Activated effector memory CD4-positive, alpha-beta T cell treated with anti-CD3 and anti-CD28 coated beads, Interleukin-2, amount 50 U/mL, for 16 hours (primary cell): ENCODE data around the gene GPRC5B.

ENCODE experiments used
- DNase-seq: peaks from one replicate; pipeline ENCODE4 v3.0.0-alpha.2; 2020

GPRC5B gene

DNA sequence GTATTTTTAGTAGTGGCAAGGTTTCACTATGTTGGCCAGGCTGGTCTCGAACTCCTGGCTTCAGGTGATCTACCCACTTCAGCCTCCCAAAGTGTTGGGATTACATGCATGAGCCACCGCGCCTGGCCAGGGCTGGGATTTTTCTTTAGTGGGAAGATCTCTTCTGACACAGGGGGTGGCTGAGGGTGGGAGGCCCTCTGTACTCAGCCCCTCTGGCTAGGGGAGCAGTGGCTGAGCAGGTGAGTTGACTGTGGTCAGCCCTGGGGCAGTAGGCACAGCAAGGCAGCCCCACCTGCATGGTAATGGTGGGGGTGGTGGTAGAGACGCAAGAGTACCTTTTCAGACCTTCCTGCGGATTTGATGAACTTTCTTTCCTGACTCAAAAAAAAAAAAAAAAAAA, 12.3 kb upstream of the GPRC5B start:
- DNase-seq, result no peak

DNA sequence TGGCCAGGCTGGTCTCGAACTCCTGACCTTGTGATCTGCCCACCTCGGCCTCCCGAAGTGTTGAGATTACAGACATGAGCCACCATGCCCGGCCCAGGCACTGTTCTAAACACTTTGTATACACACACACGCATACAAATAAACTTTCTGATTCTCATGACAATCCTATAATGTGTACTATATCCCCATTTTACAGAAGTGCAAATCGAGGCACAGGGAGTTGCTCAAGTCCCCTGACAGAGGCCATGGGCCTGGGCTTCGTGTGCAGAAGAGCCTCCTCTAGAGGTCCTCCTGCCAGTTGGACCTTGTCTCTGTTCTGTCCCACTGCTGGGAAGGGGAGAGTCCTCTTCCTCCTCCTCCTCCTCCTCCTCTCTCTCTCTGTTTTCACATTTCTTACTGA, 9.9 kb upstream of the GPRC5B start:
- no peak for DNase-seq

DNA sequence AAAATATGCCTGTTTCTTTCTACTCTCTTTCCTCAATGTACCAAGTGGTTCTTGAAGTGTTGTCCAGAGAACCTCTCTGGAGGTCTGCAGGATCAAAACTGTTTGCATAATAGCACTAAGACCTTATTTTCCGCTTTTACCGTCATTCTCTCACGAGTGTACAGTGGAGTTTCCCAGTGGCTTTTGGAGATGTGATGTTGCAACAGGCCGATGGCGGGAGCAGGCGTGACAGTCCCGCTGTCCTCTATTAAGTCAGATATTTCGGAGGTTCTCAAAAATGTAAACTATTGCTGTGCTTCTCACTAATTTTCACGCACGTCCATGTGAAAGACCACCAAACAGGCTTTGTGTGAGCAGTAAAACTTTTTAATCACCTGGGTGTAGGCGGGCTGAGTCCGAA, 8.3 kb upstream of the GPRC5B start:
- DNase-seq, result no peak

DNA sequence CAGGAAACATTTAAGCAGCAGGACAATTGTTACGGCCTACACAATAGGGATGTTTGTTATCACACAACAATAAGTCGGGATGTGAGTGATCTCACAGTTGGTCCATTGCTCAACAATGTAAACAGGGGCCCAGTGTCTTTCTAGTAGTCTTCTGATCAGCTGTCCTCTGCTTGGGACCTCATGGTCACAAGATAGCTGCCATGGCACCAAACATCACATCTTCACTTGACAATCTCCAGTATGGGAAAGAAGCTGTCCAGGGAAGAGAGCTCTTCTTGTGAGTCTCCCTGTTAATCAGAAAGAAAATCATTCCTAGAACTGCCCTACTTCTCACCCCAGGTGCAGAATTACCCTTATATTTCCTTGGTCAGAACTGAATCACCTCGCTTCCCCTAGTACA, 6.3 kb upstream of the GPRC5B start:
- no peak for DNase-seq

DNA sequence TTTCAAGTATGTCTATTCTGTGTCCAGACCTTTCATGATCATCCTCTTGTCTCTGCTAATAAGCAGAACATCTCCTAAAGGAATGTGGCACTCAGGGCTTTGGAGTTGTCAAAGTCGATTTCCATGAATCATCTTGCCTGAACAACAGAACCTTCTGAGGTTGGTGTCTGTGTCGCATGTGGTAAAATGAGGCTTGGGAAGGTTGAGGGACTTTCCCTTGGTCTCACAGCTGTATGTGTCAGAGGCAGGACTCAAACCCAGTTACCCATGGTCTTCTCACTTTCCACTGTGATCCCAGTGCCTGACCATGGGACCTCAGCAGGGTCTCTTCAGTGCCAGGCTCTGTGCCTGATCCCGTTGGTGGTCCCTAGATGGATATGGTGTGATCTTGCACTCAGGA, 4.2 kb upstream of the GPRC5B start:
- DNase-seq, result no peak

DNA sequence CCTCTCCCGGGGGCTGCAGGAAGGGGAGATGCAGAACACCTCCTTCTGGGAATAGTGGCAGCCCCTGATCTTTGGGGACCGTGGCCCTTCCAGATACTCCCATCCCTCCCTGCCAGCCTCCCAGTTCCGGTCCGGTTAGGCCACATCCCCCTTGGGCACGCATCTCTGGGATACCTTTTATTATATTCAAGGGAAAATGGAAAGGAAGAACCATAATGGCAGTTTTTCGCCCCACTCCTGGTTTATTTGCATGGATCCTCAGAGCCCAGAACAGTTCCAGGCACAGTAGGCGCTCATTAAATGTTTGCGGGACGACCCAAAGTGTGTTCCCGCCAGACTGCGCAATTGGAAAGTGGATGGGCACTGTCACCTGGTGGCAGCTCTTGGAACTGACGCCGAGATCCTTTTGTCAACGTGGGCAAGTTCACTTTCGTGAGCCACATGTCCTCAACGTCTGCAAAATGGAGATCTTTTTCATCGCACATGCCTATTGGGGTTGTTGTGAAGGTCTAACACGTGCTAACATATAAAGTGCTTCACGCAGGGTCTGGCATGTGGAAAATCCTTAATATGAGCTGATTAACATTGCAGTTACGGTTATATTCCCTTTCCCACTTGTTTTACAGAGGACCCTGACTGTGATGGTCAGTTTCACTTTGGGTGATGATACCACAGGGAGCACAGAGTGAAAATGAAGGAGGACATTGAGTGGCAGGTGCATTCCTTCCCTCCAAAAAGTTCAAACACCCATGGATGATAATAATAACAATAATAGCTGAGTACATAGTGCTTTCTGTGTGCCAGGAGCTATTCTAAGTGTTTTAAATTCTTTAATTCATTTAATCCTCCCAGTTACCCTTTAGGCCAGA, 1.7 kb upstream of the GPRC5B start:
- peak; percentile 91 for DNase-seq

DNA sequence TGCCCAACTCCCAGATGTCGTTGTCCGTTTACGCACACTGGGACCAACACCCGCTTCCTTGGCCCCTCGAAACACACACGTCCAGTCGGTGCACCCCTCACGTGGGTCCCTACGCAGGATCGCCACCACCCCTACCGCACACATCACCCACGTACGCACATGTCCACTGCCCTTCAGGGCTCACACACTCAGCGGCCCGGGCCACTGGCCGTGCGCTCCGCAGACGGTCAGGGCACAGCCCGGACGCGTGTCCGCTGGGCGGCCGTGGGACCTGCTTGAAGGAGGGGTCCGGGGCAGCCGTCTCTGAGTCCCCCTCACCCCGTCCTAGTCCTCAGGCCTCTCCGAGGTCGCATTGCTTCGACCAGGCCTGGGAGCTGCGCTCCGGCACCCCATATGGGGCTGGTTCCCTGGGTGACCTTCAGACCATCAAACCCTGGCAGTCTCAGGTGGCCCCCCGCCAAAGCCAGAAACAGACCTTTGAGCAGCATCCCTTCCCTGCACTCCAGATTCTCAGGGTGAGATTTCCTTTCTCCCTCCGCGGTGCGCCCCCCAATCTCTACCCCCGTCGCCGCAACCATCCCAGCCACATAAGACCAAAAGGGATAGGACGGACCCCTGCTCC, 914 bp upstream of the GPRC5B start:
- peak; percentile 62 for DNase-seq

DNA sequence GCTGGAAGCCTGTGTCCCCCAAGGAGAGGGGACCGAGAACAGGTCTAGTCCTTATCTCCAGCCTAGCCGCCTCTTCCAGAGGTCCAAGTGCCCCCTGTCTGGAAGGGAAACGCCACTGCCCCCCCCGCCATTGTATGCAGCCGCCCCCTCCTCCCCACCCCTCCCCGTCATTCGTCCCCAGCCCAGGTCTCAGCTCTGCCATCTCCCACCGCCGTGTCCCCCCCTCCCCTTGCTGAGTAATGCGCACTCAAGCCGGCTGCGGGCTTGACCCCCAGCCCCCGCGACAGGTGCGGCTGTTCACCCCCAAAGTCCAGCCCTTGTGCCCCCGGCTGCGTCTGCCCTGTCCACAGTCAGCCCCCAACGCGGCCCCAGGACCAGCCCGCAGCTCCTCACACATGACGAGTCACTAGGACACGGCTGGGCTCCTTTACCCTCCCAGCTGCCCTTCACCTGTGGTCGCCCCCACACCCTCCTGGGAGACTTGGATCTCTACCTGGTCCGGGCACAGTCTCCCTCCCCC, 622 bp downstream of the GPRC5B start:
- DNase-seq, result no peak

DNA sequence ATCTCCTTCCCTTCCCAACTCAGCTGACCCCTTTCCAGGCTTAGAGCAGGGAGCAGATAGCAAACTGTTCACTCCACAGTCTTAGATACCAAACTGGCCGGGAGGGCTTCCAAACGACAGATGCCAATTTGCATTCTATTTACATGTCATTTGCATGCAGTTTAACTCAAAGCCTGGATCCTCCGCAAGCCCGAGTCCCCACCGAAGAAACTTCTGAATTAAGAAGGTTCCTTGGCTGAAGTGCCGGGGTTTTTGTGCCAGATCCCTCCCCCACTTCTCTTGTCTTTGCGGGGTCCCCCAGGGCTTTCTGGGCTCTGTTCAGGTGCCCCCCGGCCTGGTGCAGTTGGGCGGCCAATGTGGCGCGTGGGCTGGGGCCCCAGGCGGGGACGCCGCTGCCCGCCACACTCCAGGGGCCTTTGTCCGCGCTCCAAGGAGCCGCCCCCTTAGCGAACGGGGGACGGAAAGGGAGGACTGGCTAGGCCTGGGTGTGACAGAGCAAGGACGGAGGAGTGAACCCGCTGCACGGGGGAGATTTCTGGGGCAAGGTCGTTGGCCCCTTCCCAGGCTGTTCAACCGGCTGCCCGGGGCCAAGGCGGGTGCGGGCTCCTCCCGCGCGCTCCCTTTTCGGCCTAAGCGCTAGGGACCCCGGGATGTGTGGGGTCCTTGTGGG, 1.2 kb downstream of the GPRC5B start:
- no peak for DNase-seq

DNA sequence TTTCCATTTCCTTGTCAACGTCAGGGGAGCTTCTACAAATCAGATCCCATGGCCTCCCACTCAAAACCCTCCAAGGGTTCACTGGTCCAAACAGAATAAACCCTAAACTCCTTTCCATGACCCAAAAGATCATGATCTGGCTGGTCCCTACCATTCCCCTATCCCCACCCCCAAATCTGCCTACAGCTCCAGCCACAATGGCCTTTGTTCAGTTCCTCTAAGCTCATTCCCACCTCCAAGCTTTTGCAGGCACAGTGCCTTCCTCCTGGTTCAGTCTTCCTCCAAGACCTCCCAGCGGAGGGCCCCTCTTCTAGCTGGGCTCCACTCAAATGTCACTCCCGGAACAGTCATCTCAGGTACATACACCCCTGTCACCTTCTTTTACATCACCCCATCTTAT, 2.0 kb downstream of the GPRC5B start:
- no peak for DNase-seq

DNA sequence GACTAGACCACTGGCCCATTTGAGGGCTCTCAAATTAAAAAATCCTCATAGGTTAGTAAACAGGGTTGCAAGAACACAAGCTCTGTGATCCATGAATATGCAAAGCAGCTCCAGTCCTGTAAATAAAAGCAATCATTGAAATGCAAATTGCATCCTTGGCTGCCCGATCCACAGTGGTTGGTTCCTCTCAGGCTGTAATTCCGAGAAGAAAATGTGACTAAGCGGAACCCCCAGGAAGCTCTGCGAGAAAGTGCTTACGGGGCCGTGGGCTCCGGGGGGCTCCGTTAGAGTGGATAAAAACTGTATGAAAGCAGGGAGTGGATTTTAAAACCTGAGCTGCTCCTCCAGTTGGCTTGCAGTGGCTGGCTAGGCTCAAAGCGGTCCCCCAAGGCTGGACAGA, 2.5 kb downstream of the GPRC5B start:
- DNase-seq, result no peak

DNA sequence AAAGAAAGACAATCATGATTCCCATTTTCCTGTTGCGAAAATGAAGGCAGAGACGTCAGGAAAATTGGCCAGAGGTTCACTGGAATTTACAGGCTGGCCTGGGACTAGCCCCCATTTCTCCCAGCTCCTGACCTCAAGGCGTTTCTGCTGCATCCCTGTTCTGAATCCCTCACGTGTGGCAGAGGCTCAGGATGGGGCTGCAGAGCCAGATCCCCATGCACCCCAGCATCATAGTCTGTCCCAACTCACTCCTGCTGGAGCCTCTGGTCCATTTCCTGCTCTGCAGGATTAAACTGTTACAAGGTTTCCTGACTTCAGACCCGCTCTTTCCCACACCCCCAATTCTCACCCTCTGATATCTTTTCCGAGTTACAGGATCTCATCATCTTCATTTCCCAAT, 2.9 kb downstream of the GPRC5B start:
- no peak for DNase-seq

DNA sequence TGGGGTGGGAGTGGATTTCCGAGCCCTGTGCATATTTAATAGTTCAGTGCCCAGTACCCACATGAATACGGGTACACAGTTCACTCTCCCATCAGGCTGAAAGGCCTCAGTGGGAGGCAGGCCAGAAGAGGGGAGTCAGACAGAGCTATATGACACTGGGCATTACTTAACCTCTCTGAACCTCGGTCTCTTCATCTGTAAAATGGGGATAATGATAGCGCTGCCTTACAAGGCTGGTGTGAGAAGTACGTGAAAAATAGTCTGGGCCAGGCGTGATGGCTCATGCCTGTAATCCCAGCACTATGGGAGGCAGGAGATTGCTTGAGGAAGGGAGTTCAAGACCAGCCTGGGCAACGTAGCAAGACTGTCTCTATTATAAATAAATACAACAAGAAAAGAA, 3.6 kb downstream of the GPRC5B start:
- DNase-seq, result no peak

DNA sequence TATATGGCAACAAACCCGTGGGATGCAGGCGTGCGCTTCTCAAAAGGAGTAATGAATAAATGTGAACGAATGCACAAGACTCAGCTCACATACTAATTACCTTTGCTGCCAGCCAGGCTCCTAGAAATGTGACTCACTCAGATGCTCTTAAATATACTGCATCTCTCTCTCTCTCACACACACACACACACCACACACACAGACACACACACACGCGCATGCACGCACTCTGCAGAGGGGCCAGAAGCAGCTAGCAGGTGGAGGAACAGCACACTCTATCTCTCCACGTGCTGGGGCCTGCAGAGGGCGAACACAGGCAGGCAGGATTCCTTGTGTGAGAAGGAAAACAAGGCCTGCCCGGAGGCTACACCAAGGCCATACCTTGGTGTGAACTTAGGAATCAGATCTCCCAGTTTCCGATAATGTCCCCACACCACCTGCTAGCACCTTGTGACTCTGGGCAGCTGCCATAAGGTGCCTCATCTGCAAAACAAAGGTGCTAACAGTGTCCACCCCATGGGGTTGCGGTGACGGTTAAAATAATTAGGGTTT, 5.3 kb downstream of the GPRC5B start:
- no peak for DNase-seq

DNA sequence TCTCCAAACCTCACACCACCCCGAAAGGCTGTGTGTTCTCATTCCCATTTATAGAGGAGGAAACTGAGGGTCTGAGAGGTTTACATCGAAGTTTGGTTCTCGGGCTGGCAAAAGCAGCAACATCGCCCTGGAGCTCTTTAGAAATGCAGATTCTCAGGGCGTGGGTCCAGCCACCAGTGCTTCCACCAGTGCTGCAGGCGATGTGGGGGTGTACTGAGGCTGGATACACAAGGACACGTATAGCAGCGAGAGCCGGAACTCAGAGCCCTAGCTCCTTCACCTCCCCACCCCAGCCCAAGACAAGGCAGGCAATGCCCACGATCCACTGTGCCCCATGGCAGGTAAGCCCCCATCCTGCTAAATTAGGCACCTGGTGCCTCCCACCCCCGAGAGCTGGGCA, 5.9 kb downstream of the GPRC5B start:
- no peak for DNase-seq

DNA sequence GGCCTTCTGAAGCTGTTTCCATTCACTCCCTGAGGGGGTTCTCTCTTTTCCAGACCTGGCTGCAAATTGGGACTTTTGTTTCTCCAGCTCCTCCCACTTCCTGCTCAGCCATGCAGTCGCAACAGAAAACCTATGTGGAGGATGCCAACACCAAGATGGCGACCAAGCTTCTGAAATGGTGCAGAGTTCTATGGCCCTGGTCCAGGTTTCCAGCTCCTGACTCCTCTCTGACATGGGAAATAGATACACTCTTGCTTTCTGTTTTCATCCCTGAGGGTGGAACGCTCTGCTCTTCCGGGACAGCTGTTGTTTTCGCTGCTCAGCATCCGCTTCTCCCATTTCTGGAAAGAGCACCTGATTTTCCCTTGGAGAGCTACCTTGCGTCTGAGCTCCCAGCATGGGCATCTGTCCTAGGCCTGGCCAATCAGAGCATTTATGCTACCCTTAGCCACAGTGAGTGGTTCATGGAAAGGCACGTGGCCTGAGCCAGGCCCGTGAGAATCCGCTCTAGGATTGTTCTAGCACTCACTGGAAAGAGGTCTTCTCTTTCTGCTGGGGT, 8.1 kb downstream of the GPRC5B start:
- DNase-seq, result no peak

DNA sequence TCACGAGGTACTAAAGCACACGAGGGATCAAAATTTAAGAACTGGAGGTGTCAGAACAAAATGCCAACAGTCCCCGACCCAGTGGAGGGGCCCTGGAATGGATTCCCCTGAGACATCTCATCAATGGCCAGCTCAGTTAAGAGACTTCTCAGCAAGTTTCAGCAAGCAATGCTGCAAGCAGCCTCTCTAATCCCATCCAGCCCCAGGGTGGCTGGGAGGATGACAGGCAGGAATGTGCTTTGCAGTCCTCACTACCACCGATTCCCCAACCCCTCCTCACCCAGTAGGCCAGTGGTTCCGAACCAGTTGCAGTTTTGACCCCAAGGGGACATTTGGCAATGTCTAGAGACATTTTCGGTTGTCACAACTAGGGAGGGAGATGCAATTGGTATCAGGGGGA, 8.7 kb downstream of the GPRC5B start:
- DNase-seq, result no peak

DNA sequence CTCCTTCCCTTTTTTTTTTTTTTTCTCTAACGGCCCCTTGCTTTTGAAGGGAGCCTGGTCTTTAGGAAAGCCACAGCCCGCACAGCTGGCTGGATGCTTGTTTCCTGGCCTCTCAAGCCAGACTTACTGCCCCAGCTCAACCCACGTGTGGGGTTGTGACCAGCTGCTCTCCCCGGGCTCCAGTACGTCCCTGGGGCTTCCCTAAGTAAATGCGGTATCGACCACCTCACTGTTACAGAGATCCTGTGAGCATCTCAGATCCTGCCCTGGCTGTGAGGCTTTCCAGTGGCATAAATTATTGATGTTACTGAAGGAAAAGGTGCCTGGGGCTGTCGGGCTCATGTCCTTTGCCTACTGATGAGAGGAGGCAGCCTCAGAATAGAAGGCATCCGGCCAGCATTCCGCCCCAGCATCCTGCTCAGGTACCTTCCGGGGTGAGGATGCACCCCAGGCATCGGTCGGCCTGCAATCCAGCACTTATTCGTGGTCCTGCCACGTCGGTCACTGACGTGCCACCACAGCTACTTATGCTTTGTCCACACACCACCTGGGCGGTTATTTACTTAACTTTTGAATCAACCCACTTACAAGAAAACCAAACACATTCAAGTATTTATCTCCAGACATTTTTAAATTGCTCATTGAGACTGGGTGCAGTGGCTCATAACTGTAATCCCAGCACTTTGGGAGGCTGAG, 9.6 kb downstream of the GPRC5B start:
- no peak for DNase-seq

DNA sequence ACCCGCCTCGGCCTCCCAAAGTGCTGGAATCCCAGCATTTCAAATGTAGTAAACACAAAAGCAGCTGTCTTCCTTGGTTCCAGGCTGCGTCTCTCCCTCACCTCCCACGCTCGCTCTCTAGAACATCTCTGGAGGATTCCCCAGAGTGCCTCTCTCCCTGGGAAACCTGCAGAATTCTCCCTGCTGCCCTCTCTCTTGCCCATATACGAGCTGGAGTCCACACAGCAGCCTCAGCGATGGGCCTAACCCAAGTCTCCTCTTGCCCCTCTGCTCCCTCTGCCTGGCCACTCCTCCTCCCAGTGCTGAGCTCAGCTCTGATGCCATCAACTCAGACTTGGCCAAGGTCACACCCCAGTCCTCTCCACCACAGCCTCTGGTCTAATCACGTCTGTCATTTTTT, 10.6 kb downstream of the GPRC5B start:
- DNase-seq, result no peak

DNA sequence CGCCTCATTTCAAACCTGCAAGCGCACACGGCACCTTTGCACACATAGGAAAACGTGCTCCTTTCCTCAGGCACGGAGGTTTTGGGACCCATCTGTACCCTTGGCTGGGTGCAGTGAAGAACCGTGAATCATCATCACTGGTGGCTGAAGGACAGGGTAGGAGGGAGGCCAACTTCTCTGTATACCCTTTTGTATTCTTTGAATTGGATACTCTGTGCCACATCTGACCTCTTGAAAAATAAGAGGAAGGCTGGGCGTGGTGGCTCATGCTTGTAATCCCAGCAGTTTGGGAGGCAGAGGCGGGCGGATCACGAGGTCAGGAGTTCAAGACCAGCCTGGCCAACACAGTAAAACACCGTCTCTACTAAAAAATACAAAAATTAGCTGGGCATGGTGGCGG, 11.7 kb downstream of the GPRC5B start:
- no peak for DNase-seq

DNA sequence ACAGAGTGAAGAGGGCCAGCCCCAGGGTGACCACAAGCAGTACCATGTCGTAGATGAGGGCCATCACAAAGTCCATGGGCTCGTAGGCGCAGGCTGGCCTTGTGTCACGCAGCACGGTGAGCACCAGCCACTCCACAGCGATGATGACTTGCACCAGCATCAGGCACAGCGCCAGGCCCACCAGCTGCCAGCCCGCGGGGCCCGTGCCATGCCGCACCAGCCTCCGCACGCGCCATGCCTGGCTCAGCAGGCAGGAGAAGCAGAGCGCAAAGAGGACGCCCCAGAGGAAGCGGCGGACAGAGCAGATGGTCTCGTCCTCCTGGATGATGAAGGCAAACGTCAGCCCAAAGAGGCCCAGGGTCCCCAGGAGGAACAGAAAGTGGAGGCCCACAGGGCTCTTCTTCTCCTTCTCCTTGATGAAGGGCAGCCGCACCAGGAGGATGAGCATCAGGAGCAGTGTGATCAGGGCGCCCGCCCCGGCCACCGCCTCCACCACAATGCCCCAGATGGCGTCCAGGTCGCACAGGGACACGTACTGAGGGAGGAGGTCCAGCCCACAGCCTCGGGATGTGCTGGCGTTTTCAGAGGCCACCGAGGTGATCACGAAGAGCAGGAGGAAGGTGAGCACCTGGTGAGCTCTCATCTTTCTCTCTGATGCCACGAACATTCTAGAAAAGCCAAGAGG, 12.3 kb downstream of the GPRC5B start:
- no peak for DNase-seq

DNA sequence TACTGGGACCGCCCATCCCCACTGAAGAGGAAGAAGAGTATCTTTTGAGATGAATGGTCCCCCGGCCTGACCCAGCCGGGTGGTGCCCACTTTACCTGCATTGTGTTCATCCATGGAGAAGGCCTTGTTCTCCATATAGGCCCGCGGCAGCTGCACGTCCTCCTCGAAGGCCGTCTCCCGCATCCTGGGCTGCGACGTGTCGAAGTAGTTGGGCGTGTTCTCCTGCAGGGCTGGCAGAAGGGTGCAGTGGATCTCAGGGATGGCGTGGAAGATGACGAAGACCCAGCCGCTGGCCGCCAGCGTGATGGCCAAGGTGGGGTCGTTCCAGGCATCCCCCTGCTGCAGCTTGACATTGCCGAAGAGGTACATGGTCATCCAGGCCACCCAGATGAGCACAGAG, 12.9 kb downstream of the GPRC5B start:
- no peak for DNase-seq
